HAP-1 (cell line): ENCODE data around the gene UBTD1.
A peak's percentile ranks its signal among the peaks of the same experiment; 100 is the strongest.

ENCODE experiments used
- DNase-seq, 2 experiments: peaks; one replicate each; pipeline ENCODE4 v3.0.0-alpha.2; 2016 to 2020; ENCODE audit warnings: low spot score in 2 of 2
- H3K27me3 ChIP-seq: fragments of 250-450 bp; sonication (Bioruptor Pico); 2 replicates; pipeline ENCODE4 v1.5.1; 2020; ENCODE audit warnings: low read depth, mild to moderate bottlenecking, moderate library complexity
- H3K36me3 ChIP-seq: fragments of 250-450 bp; sonication (Bioruptor Pico); replicated peaks from 2 replicates; pipeline ENCODE4 v1.5.1; 2020; ENCODE audit warnings: mild to moderate bottlenecking
- H3K4me1 ChIP-seq: fragments of 250-450 bp; sonication (Bioruptor Pico); 2 replicates; pipeline ENCODE4 v1.5.1; 2020; ENCODE audit warnings: mild to moderate bottlenecking
- H3K4me3 ChIP-seq: fragments of 250-450 bp; sonication (Bioruptor Pico); 2 replicates; pipeline ENCODE4 v1.5.1; 2020; ENCODE audit warnings: mild to moderate bottlenecking, moderate library complexity
- H3K9me3 ChIP-seq: fragments of 250-450 bp; sonication (Bioruptor Pico); 2 replicates; pipeline ENCODE4 v1.5.1; 2020; ENCODE audit warnings: mild to moderate bottlenecking, moderate library complexity
- in situ Hi-C: fragments of 300-500 bp; cut with MboI; formaldehyde crosslinking; loops from 3 replicates; pipeline ENCODE4 v1.14.3; 2020; ENCODE audit warnings: low sequenced_read_pairs, inconsistent platforms, mixed read lengths

Gene UBTD1

GRCh38 chr10:97494863-97495506 is 3.7 kb upstream of the UBTD1 start:
- H3K4me1 ChIP-seq, result peaks cover 13% of the 10 kb centered on the region
- in situ Hi-C loops, result no loop called here

GRCh38 chr10:97497572-97498075 is 1.1 kb upstream of the UBTD1 start:
- Histone ChIP-seq H3K9me3 (no peaks in the 10 kb centered on the region), H3K4me3 (peak overlapping the region; percentile 83), H3K27me3 (no peaks in the 10 kb centered on the region), H3K36me3 (peaks cover 17% of the 10 kb centered on the region), H3K4me1 (peaks cover 13% of the 10 kb centered on the region)
- DNase-seq, result peak; percentile 87 to 92
- in situ Hi-C loops, result no loop called here

More at GRCh38 chr10:97494863-97495506, 3.7 kb upstream of the UBTD1 start:
- DNase-seq, result no peak
- Histone ChIP-seq H3K36me3 (peaks cover 17% of the 10 kb centered on the region), H3K27me3 (no peaks in the 10 kb centered on the region), H3K9me3 (no peaks in the 10 kb centered on the region), H3K4me3 (no peak overlapping the region)

- DNase-seq, result peak; percentile 94 to 100
- in situ Hi-C loops, result no loop called here
- Histone ChIP-seq H3K36me3 (peaks cover 13% of the 10 kb centered on the region), H3K9me3 (no peaks in the 10 kb centered on the region), H3K4me3 (peak within 1 kb of the TSS; percentile 83), H3K4me1 (peaks cover 13% of the 10 kb centered on the region), H3K27me3 (no peaks in the 10 kb centered on the region)
Observed at GRCh38 chr10:97498076-97498840, 466 bp upstream of the UBTD1 start, which contains the start of gene MMS19. MMS19 (minus strand) TSS chr10:97498422; CDS start chr10:97498384, 38 bp downstream.

GRCh38 chr10:97499561-97500296 is 1.0 kb downstream of the UBTD1 start:
- Histone ChIP-seq H3K4me1 (peaks cover 13% of the 10 kb centered on the region), H3K27me3 (no peaks in the 10 kb centered on the region), H3K36me3 (peaks cover 6% of the 10 kb centered on the region; the same call in 1 of the 2 replicates), H3K9me3 (no peaks in the 10 kb centered on the region), H3K4me3 (peak overlapping the region; percentile 83)
- peak; percentile 34 to 37 for DNase-seq
- in situ Hi-C loops, result no loop called here

- Histone ChIP-seq H3K9me3 (no peaks in the 10 kb centered on the region), H3K36me3 (peaks cover 6% of the 10 kb centered on the region; the same call in 1 of the 2 replicates), H3K4me3 (peak overlapping the region; percentile 83), H3K27me3 (no peaks in the 10 kb centered on the region), H3K4me1 (peaks cover 13% of the 10 kb centered on the region)
- DNase-seq, result no peak
- in situ Hi-C loops, result no loop called here
Observed at GRCh38 chr10:97500297-97500575, 1.5 kb downstream of the UBTD1 start.

GRCh38 chr10:97502916-97503315 is 4.2 kb downstream of the UBTD1 start:
- Histone ChIP-seq H3K9me3 (no peaks in the 10 kb centered on the region), H3K36me3 (no peaks in the 10 kb centered on the region), H3K4me1 (no peaks in the 10 kb centered on the region), H3K27me3 (no peaks in the 10 kb centered on the region), H3K4me3 (no peak overlapping the region)
- DNase-seq, result no peak
- in situ Hi-C loops, result no loop called here

- no peak for DNase-seq
- no peaks in the 10 kb centered on the region for H3K9me3 ChIP-seq
- in situ Hi-C loops, result no loop called here
- H3K4me1 ChIP-seq, result no peaks in the 10 kb centered on the region
- H3K4me3 ChIP-seq, result no peak overlapping the region
- H3K36me3 ChIP-seq, result no peaks in the 10 kb centered on the region
- no peaks in the 10 kb centered on the region for H3K27me3 ChIP-seq
Observed at GRCh38 chr10:97503406-97503805, 4.7 kb downstream of the UBTD1 start.

- Histone ChIP-seq H3K4me1 (no peaks in the 10 kb centered on the region), H3K4me3 (no peak overlapping the region), H3K27me3 (no peaks in the 10 kb centered on the region), H3K9me3 (no peaks in the 10 kb centered on the region), H3K36me3 (no peaks in the 10 kb centered on the region)
- DNase-seq, result no peak
- in situ Hi-C loops, result no loop called here
Observed at GRCh38 chr10:97505152-97505551, 6.4 kb downstream of the UBTD1 start.

- no peaks in the 10 kb centered on the region for H3K27me3 ChIP-seq
- in situ Hi-C loops, result no loop called here
- no peaks in the 10 kb centered on the region for H3K36me3 ChIP-seq
- no peak overlapping the region for H3K4me3 ChIP-seq
- H3K9me3 ChIP-seq, result no peaks in the 10 kb centered on the region
- DNase-seq, result no peak
- H3K4me1 ChIP-seq, result no peaks in the 10 kb centered on the region
Observed at GRCh38 chr10:97506199-97506991, 7.7 kb downstream of the UBTD1 start.

- Histone ChIP-seq H3K4me3 (no peak overlapping the region), H3K27me3 (no peaks in the 10 kb centered on the region), H3K36me3 (no peaks in the 10 kb centered on the region), H3K9me3 (no peaks in the 10 kb centered on the region), H3K4me1 (no peaks in the 10 kb centered on the region)
- in situ Hi-C loops, result no loop called here
- DNase-seq, result no peak
Observed at GRCh38 chr10:97508342-97508741, 9.6 kb downstream of the UBTD1 start.

GRCh38 chr10:97509120-97509680 is 10.5 kb downstream of the UBTD1 start:
- no peaks in the 10 kb centered on the region for H3K27me3 ChIP-seq
- no peak for DNase-seq
- no peaks in the 10 kb centered on the region for H3K9me3 ChIP-seq
- H3K4me1 ChIP-seq, result no peaks in the 10 kb centered on the region
- no peak overlapping the region for H3K4me3 ChIP-seq
- H3K36me3 ChIP-seq, result no peaks in the 10 kb centered on the region
- in situ Hi-C loops, result no loop called here

- DNase-seq, result no peak
- H3K4me1 ChIP-seq, result no peaks in the 10 kb centered on the region
- no peak overlapping the region for H3K4me3 ChIP-seq
- in situ Hi-C loops, result no loop called here
- no peaks in the 10 kb centered on the region for H3K36me3 ChIP-seq
- no peaks in the 10 kb centered on the region for H3K9me3 ChIP-seq
- no peaks in the 10 kb centered on the region for H3K27me3 ChIP-seq
Observed at GRCh38 chr10:97510686-97511085, 12.0 kb downstream of the UBTD1 start.
